HCT116 (cell line): Measurements from ENCODE around the gene KLHL10. TPM values are rescaled to one million over a fixed set of nuclear protein-coding genes. Genes with fewer than 3 reads are reported as not detected.

Experiments used
- ATAC-seq: fragments of 200-7000 bp; cut with Tn5 transposase; 2 replicates; pipeline ENCODE4 v1.9.1; 2020; ENCODE audit warnings: mild to moderate bottlenecking, moderate library complexity
- BruUV-seq: library from RNA; stranded (reverse); fragments of 400-500 nt; replicated peaks from 2 replicates; lab custom pipeline; 2021; lab: Mats Ljungman, UMichigan
- CTCF ChIA-PET: fragments of 300-600 bp; sonication (Branson Sonifier 250); formaldehyde crosslinking; loops from one replicate; lab custom pipeline; 2021; ENCODE audit warnings: antibody characterized with exemption; lab: Charles Lee
- POLR2A ChIA-PET: fragments of 300-600, 350-600 bp; sonication (Branson Sonifier 250); formaldehyde crosslinking; loops from one replicate; lab custom pipeline; 2021; ENCODE audit warnings: antibody characterized with exemption; lab: Charles Lee
- RAD21 ChIA-PET, 2 experiments: fragments of 300-600 bp; sonication (Branson Sonifier 250); formaldehyde crosslinking; loops; one replicate each; lab custom pipeline; 2023; ENCODE audit warnings: low total read pairs in 2 of 2; ENCODE audit not compliant: uncharacterized antibody in 2 of 2, unreplicated experiment in 2 of 2, low non-redundant PET in 1 of 2; lab: Charles Lee
- DNase-seq: peaks from one replicate; pipeline ENCODE4 v3.0.0-alpha.2; 2010; ENCODE audit warnings: low read depth, low spot score
- H2AFZ ChIP-seq: fragments of 200-600 bp; shearing (Covaris generic), sonication (generic); 2 replicates; pipeline ENCODE4 v1.6.1; 2017; ENCODE audit warnings: low read depth, mixed run types, mixed read lengths, antibody characterized with exemption, low read length; ENCODE audit not compliant: poor library complexity, severe bottlenecking
- H3K27ac ChIP-seq: 2 replicates; pipeline ENCODE4 v1.5.1; 2012; ENCODE audit warnings: low read depth, low read length
- H3K27me3 ChIP-seq: fragments of 200-600 bp; sonication (generic); 2 replicates; pipeline ENCODE4 v1.6.1; 2016; ENCODE audit warnings: mixed run types, low read length, mixed read lengths; ENCODE audit not compliant: insufficient read depth
- H3K36me3 ChIP-seq, 2 experiments: fragments of 200-500 bp in 1 of 2; fragments of 200-600 bp in 1 of 2; sonication (Bioruptor generic) in 1 of 2; sonication (generic) in 1 of 2; 2 replicates each; pipeline versions ENCODE4 v1.5.1 to v1.6.1; 2014 to 2016; ENCODE audit warnings: low read length in 2 of 2, inconsistent platforms in 1 of 2, mixed read lengths in 1 of 2, mixed run types in 1 of 2; ENCODE audit not compliant: insufficient read depth in 2 of 2, control insufficient read depth in 1 of 2
- H3K4me1 ChIP-seq, 2 experiments: fragments of 200-600 bp in 1 of 2; sonication (generic) in 1 of 2; 2 replicates each; pipeline versions ENCODE4 v1.5.1 to v1.6.1; 2012 to 2017; ENCODE audit warnings: low read length in 2 of 2, inconsistent platforms in 1 of 2, mild to moderate bottlenecking in 1 of 2, mixed read lengths in 1 of 2, mixed run types in 1 of 2, moderate library complexity in 1 of 2; ENCODE audit not compliant: insufficient read depth in 2 of 2, control insufficient read depth in 1 of 2
- H3K4me2 ChIP-seq: fragments of 200-600 bp; sonication (generic); 2 replicates; pipeline ENCODE4 v1.6.1; 2017; ENCODE audit warnings: mixed run types, low read length, mixed read lengths
- H3K4me3 ChIP-seq, 2 experiments: fragments of 200-600 bp in 1 of 2; sonication (generic) in 1 of 2; replicated peaks in 1 of 2; 2 replicates each; pipeline ENCODE4 v1.5.1; 2011 to 2016; ENCODE audit warnings: low read length in 2 of 2, control low read depth in 1 of 2, low read depth in 1 of 2, mild to moderate bottlenecking in 1 of 2, mixed read lengths in 1 of 2, mixed run types in 1 of 2
- H3K79me2 ChIP-seq: fragments of 200-600 bp; sonication (generic); 2 replicates; pipeline ENCODE4 v1.6.1; 2017; ENCODE audit warnings: mild to moderate bottlenecking, mixed run types, low read length, moderate library complexity, mixed read lengths; ENCODE audit not compliant: insufficient read depth
- H3K9ac ChIP-seq: fragments of 200-600 bp; sonication (generic); 2 replicates; pipeline ENCODE4 v1.6.1; 2016; ENCODE audit warnings: low read length, mixed read lengths
- H3K9me2 ChIP-seq: fragments of 200-600 bp; sonication (generic), shearing (Covaris generic); 2 replicates; pipeline ENCODE4 v1.6.1; 2017; ENCODE audit warnings: mixed run types, mild to moderate bottlenecking, moderate library complexity; ENCODE audit not compliant: insufficient read depth
- H3K9me3 ChIP-seq, 2 experiments: fragments of 200-500 bp in 1 of 2; fragments of 200-600 bp in 1 of 2; sonication (Bioruptor generic) in 1 of 2; sonication (generic) in 1 of 2; 2 replicates each; pipeline ENCODE4 v1.6.1; 2014 to 2017; ENCODE audit warnings: low read length in 2 of 2, mixed read lengths in 2 of 2, inconsistent platforms in 1 of 2, low read depth in 1 of 2, mild to moderate bottlenecking in 1 of 2, mixed run types in 1 of 2, moderate library complexity in 1 of 2; ENCODE audit not compliant: control insufficient read depth in 1 of 2, insufficient read depth in 1 of 2
- H4K20me1 ChIP-seq: fragments of 200-600 bp; sonication (generic), shearing (Covaris generic); 2 replicates; pipeline ENCODE4 v1.6.1; 2017; ENCODE audit warnings: mixed run types, mild to moderate bottlenecking, moderate library complexity; ENCODE audit not compliant: insufficient read depth
- ATF3 ChIP-seq: IDR thresholded peaks from 2 replicates; pipeline ENCODE4 v1.6.1; 2012
- ELF1 ChIP-seq: IDR thresholded peaks from 2 replicates; pipeline ENCODE4 v1.6.1; 2012; ENCODE audit warnings: low read depth, borderline replicate concordance
- EZH2 ChIP-seq: fragments of 200-600 bp; sonication (generic); IDR thresholded peaks from 2 replicates; pipeline ENCODE4 v1.6.1; 2017; ENCODE audit warnings: antibody characterized with exemption, mixed run types
- EZH2phosphoT487 ChIP-seq: fragments of 200-600 bp; IDR thresholded peaks from 2 replicates; pipeline ENCODE4 v1.6.1; 2018; ENCODE audit warnings: antibody characterized with exemption, borderline replicate concordance
- FOSL1 ChIP-seq: IDR thresholded peaks from 2 replicates; pipeline ENCODE4 v1.6.1; 2012; ENCODE audit warnings: low read depth
- JUND ChIP-seq: IDR thresholded peaks from 2 replicates; pipeline ENCODE4 v1.6.1; 2012
- POLR2AphosphoS5 ChIP-seq: IDR thresholded peaks from 2 replicates; pipeline ENCODE4 v1.6.1; 2011; ENCODE audit warnings: mild to moderate bottlenecking, low read depth, low read length, moderate library complexity
- RAD21 ChIP-seq: IDR thresholded peaks from 2 replicates; pipeline ENCODE4 v1.6.1; 2012; ENCODE audit warnings: low read depth, mild to moderate bottlenecking
- SIN3A ChIP-seq: IDR thresholded peaks from 2 replicates; pipeline ENCODE4 v1.6.1; 2012; ENCODE audit warnings: low read depth
- TCF7L2 ChIP-seq: IDR thresholded peaks from 2 replicates; pipeline ENCODE4 v1.7.0; 2011; ENCODE audit warnings: borderline replicate concordance, inconsistent platforms; ENCODE audit not compliant: insufficient read depth, insufficient read length; ENCODE audit errors: extremely low read depth
- YY1 ChIP-seq: IDR thresholded peaks from 2 replicates; pipeline ENCODE4 v1.6.1; 2011; ENCODE audit warnings: low read length, low read depth, moderate library complexity, mild to moderate bottlenecking; ENCODE audit not compliant: insufficient replicate concordance; ENCODE audit errors: extremely low read depth
- ZFX ChIP-seq: fragments of 450-650 bp; IDR thresholded peaks from 2 replicates; pipeline ENCODE4 v1.6.1; 2017
- ZNF274 ChIP-seq: fragments of 200-500 bp; sonication (Bioruptor generic); IDR thresholded peaks from 2 replicates; pipeline ENCODE4 v1.6.1; 2014; ENCODE audit warnings: mild to moderate bottlenecking, low read depth, low read length, inconsistent platforms
- intact Hi-C: fragments of 100-400 bp; cut with micrococcal nuclease; formaldehyde crosslinking; loops from 2 replicates; pipeline ENCODE4 v1.10.0; 2022
- total RNA-seq: library from RNA; stranded (reverse); gene quantifications from one replicate; pipeline ENCODE4 v1.2.1, GENCODE V29; 2021; ENCODE audit not compliant: unreplicated experiment

The KLHL10 gene
- total RNA-seq, 1 experiment from 2014 or later: not detected

GRCh38 chr17:41822216-41823140 is 15.1 kb upstream of the KLHL10 start:
- H3K27ac ChIP-seq: no peak overlapping the region
- peaks cover 2 to 6% of the 10 kb centered on the region in 2 experiments; a peak in 3 of 4 replicates for H3K36me3 ChIP-seq
- H3K79me2 ChIP-seq: no peaks in the 10 kb centered on the region
- no peak; the same call in 1 of the 2 replicates for ATAC-seq
- TSS peak; percentile 55 for BruUV-seq
- no peaks in the 10 kb centered on the region for H3K9me2 ChIP-seq
- no peak overlapping the region for H3K4me2 ChIP-seq
- POLR2A ChIA-PET: interaction anchor here (1.1 kb wide), 1 partner anchor 20 kb away, joined by 3 read pairs; no protein-coding TSS in a partner anchor
- DNase-seq: no peak
- no peak overlapping the region for H3K9ac ChIP-seq
- CTCF ChIA-PET: no interaction called here
- no peaks in the 10 kb centered on the region for H4K20me1 ChIP-seq
- RAD21 ChIA-PET: no interaction called here
- no peaks in the 10 kb centered on the region for H3K27me3 ChIP-seq
- H3K4me1 ChIP-seq: no peaks in the 10 kb centered on the region
- intact Hi-C loops: no loop called here
- H3K9me3 ChIP-seq: no peaks in the 10 kb centered on the region
- no peak overlapping the region for H2AFZ ChIP-seq
- 0 out of 2 replicates have a peak, but pooled peaks have one; percentile 14 for TF ChIP-seq POLR2AphosphoS5
- TF ChIP-seq RAD21: no peak
- H3K4me3 ChIP-seq: no peak overlapping the region

- no peak for DNase-seq
- CTCF ChIA-PET: no interaction called here
- no peaks in the 10 kb centered on the region for H3K4me1 ChIP-seq
- peak; percentile 8; the same call in 1 of the 2 replicates for ATAC-seq
- TF ChIP-seq FOSL1: no peak
- no peak for TF ChIP-seq POLR2AphosphoS5
- no peak for TF ChIP-seq EZH2
- TF ChIP-seq ZFX: no peak
- no peak for TF ChIP-seq ATF3
- TF ChIP-seq ZNF274: no peak
- TF ChIP-seq ELF1: no peak
- TF ChIP-seq TCF7L2: no peak
- no peak for TF ChIP-seq EZH2phosphoT487
- TF ChIP-seq YY1: no peak
- no peak for TF ChIP-seq RAD21
- TF ChIP-seq SIN3A: no peak
- TF ChIP-seq JUND: no peak
- no TSS peak for BruUV-seq
- RAD21 ChIA-PET: no interaction called here
- H3K9me2 ChIP-seq: no peaks in the 10 kb centered on the region
- no peaks in the 10 kb centered on the region for H4K20me1 ChIP-seq
- no peaks in the 10 kb centered on the region for H3K9me3 ChIP-seq
- H3K4me3 ChIP-seq: no peak overlapping the region
- no peak overlapping the region for H3K9ac ChIP-seq
- POLR2A ChIA-PET: no interaction called here
- H2AFZ ChIP-seq: no peak overlapping the region
- no peak overlapping the region for H3K27ac ChIP-seq
- intact Hi-C loops: no loop called here
- peaks cover 6 to 9% of the 10 kb centered on the region in 2 experiments; a peak in 2 of 4 replicates for H3K36me3 ChIP-seq
- H3K4me2 ChIP-seq: no peak overlapping the region
- no peaks in the 10 kb centered on the region for H3K27me3 ChIP-seq
- no peaks in the 10 kb centered on the region for H3K79me2 ChIP-seq
These were observed 14.5 kb upstream of the KLHL10 start for GRCh38 chr17:41823141-41823524.
